GM12878 (cell line): ENCODE measurements around the gene MXRA7. TPM values are rescaled to one million over a fixed set of nuclear protein-coding genes. Genes with fewer than 3 reads are reported as not detected.
"Not testable (repeated sequence)": the region's sequence is repeated elsewhere in the genome, so short reads cannot be mapped to it uniquely, and the experiment has no call there.

Experiments
- ATAC-seq: fragments of 200-7000 bp; cut with Tn5 transposase; 3 replicates; pipeline ENCODE4 v1.9.1; 2020; ENCODE audit warnings: mild to moderate bottlenecking, moderate library complexity
- BruUV-seq: library from RNA; stranded (reverse); fragments of 400-500 nt; replicated peaks from 2 replicates; lab custom pipeline; 2021; lab: Mats Ljungman, UMichigan
- CTCF ChIA-PET: fragments of 300-600 bp; sonication (Branson Sonifier 250); formaldehyde crosslinking; extraction: SDS; loops from one replicate; lab custom pipeline; 2021; ENCODE audit warnings: inconsistent platforms; lab: Yijun Ruan, JAX
- POLR2A ChIA-PET: fragments of 350-600 bp; formaldehyde crosslinking; extraction: SDS; loops from one replicate; lab custom pipeline; 2021; ENCODE audit warnings: inconsistent platforms; lab: Charles Lee
- RAD21 ChIA-PET: fragments of 300-600 bp; sonication (Branson Sonifier 250); formaldehyde crosslinking; loops from one replicate; lab custom pipeline; 2023; ENCODE audit warnings: antibody characterized with exemption; ENCODE audit not compliant: unreplicated experiment; lab: Charles Lee
- SMC1A ChIA-PET: fragments of 300-600 bp; sonication (Branson Sonifier 250); formaldehyde crosslinking; loops from one replicate; lab custom pipeline; 2023; ENCODE audit not compliant: unreplicated experiment, uncharacterized antibody; lab: Charles Lee
- DNase-seq: peaks from one replicate; pipeline ENCODE4 v3.0.0-alpha.2; 2011; ENCODE audit warnings: low read depth, low spot score
- FAIRE-seq: peaks from 3 replicates; lab custom pipeline; 2011; peaks lifted over from hg19 to GRCh38; lab: Jason Lieb, UNC
- H2AFZ ChIP-seq: 2 replicates; pipeline ENCODE4 v1.6.0; 2011; ENCODE audit warnings: low read depth, low read length, control low read depth; ENCODE audit not compliant: control insufficient read depth
- H3K27ac ChIP-seq: 2 replicates; pipeline ENCODE4 v1.5.1; 2011; ENCODE audit warnings: control low read depth; ENCODE audit not compliant: control insufficient read depth, insufficient read depth
- H3K27me3 ChIP-seq, 2 experiments: replicated peaks in 1 of 2; 2 replicates each; pipeline versions ENCODE4 v1.6.0 to v1.6.1; 2011; ENCODE audit warnings: low read length in 1 of 2; ENCODE audit not compliant: control insufficient read depth in 2 of 2, insufficient read depth in 2 of 2
- H3K36me3 ChIP-seq, 2 experiments: 2 replicates each; pipeline ENCODE4 v1.5.1; 2011; ENCODE audit warnings: low read length in 1 of 2; ENCODE audit not compliant: control insufficient read depth in 2 of 2, insufficient read depth in 2 of 2
- H3K4me1 ChIP-seq: 2 replicates; pipeline ENCODE4 v1.6.1; 2011; ENCODE audit warnings: mild to moderate bottlenecking, low read length, moderate library complexity, mixed read lengths; ENCODE audit not compliant: control insufficient read depth, insufficient read depth
- H3K4me2 ChIP-seq: 2 replicates; pipeline ENCODE4 v1.6.0; 2011; ENCODE audit warnings: control low read depth; ENCODE audit not compliant: control insufficient read depth, insufficient read depth
- H3K4me3 ChIP-seq: fragments of 200-600 bp; sonication (generic); 2 replicates; pipeline ENCODE4 v1.5.1; 2016
- H3K79me2 ChIP-seq: 2 replicates; pipeline ENCODE4 v1.6.0; 2011; ENCODE audit warnings: low read length; ENCODE audit not compliant: control insufficient read depth, insufficient read depth
- H3K9ac ChIP-seq: 2 replicates; pipeline ENCODE4 v1.8.0; 2011; ENCODE audit warnings: low read length, control low read depth, mixed read lengths; ENCODE audit not compliant: control insufficient read depth, insufficient read depth
- H3K9me3 ChIP-seq: replicated peaks from 3 replicates; pipeline ENCODE4 v1.5.1; 2011; ENCODE audit warnings: mild to moderate bottlenecking, low read length; ENCODE audit not compliant: control insufficient read depth, insufficient read depth
- H4K20me1 ChIP-seq: 2 replicates; pipeline ENCODE4 v1.6.0; 2011; ENCODE audit not compliant: control insufficient read depth, insufficient read depth
- CBX3 ChIP-seq: fragments of 200-600 bp; sonication (generic); IDR thresholded peaks from 2 replicates; pipeline ENCODE4 v1.6.1; 2016; ENCODE audit warnings: low read depth, borderline replicate concordance
- JUNB ChIP-seq: IDR thresholded peaks from 2 replicates; pipeline ENCODE4 v1.6.1; 2016; ENCODE audit warnings: antibody characterized with exemption, mild to moderate bottlenecking
- MXI1 ChIP-seq: fragments of 150-350 bp; IDR thresholded peaks from 2 replicates; pipeline ENCODE4 v1.6.1; 2011; ENCODE audit warnings: low read depth, mild to moderate bottlenecking, inconsistent platforms, low read length, improper control_type of control experiment
- NFYB ChIP-seq: IDR thresholded peaks from 2 replicates; pipeline ENCODE4 v1.6.1; 2011; ENCODE audit warnings: low read depth, mild to moderate bottlenecking, low read length, improper control_type of control experiment, moderate library complexity; ENCODE audit not compliant: insufficient read depth
- NKRF ChIP-seq: fragments of 450-650 bp; conservative IDR thresholded peaks from 2 replicates; pipeline ENCODE4 v1.6.1; 2017; ENCODE audit warnings: mild to moderate bottlenecking, moderate library complexity
- POLR2AphosphoS5 ChIP-seq: IDR thresholded peaks from 2 replicates; pipeline ENCODE4 v1.6.1; 2011; ENCODE audit warnings: mild to moderate bottlenecking, low read length, inconsistent platforms
- POU2F2 ChIP-seq: IDR thresholded peaks from 3 replicates; pipeline ENCODE4 v1.6.1; 2011; ENCODE audit warnings: low read depth, mild to moderate bottlenecking, low read length, borderline replicate concordance
- SMARCA5 ChIP-seq: fragments of 450-650 bp; IDR thresholded peaks from 2 replicates; pipeline ENCODE4 v1.6.1; 2017; ENCODE audit warnings: mild to moderate bottlenecking
- TARDBP ChIP-seq: IDR thresholded peaks from 2 replicates; pipeline ENCODE4 v1.6.1; 2016; ENCODE audit warnings: borderline replicate concordance
- ZNF24 ChIP-seq: fragments of 450-650 bp; IDR thresholded peaks from 2 replicates; pipeline ENCODE4 v1.6.1; 2017; ENCODE audit warnings: antibody characterized with exemption, mild to moderate bottlenecking
- WGBS: methylation state at CpG from one replicate; pipeline ENCODE4 v1.1.6; 2016; ENCODE audit warnings: low lambda C conversion rate; ENCODE audit not compliant: insufficient replicate concordance, insufficient coverage; ENCODE audit errors: missing lambda C conversion rate; 5-methylcytosine and 5-hydroxymethylcytosine counted together
- in situ Hi-C: fragments of 300-500 bp; cut with MboI; formaldehyde crosslinking; loops from 9 replicates; pipeline ENCODE4 v1.14.3; 2018; ENCODE audit warnings: mixed read lengths
- intact Hi-C: fragments of 100-400 bp; cut with micrococcal nuclease; formaldehyde crosslinking; loops from one replicate; pipeline ENCODE4 v1.14.2; 2022; ENCODE audit not compliant: unreplicated experiment
- polyA plus RNA-seq, 11 experiments: library from polyadenylated mRNA; depleted of rRNA in 4 of 11; unstranded in 6 of 11; stranded (reverse) in 5 of 11; fragments of >200 nt; fragmentation: Nextera tagmentation in 4 of 11; fragmentation: Illumina TruSeq in 1 of 11; extraction: Ambion mirVana in 4 of 11; extraction: Trizol in 1 of 11; gene quantifications; 1 replicate in 1 of 11; 2 replicates in 10 of 11; pipeline versions ENCODE4 v1.2.1 to v1.2.3, GENCODE V29; 2011 to 2016; ENCODE audit warnings: inconsistent platforms in 2 of 11, missing spikeins in 2 of 11, low read depth in 1 of 11
- total RNA-seq, 4 experiments: library from RNA; depleted of rRNA in 3 of 4; stranded (reverse); fragments of >200 nt in 3 of 4; fragmentation: Illumina TruSeq in 1 of 4; extraction: Trizol in 1 of 4; gene quantifications; 2 replicates each; pipeline versions ENCODE4 v1.2.1 to v1.2.3, GENCODE V29; 2013 to 2021
- TF ChIP-seq, protein P1 (sequence below): fragments of 450-650 bp; IDR thresholded peaks from 2 replicates; pipeline ENCODE4 v1.6.1; 2017; ENCODE audit warnings: antibody characterized with exemption, mild to moderate bottlenecking, moderate library complexity
- TF ChIP-seq, protein P2 (sequence below): IDR thresholded peaks from 2 replicates; pipeline ENCODE4 v1.6.1; 2011; ENCODE audit warnings: borderline replicate concordance, low read depth, mild to moderate bottlenecking, moderate library complexity, mixed read lengths, low read length; ENCODE audit not compliant: insufficient read depth; ENCODE audit errors: extremely low read length

MXRA7 gene
- total and polyA plus RNA-seq, 10 of the 15 experiments (the other 5 are each of a cell fraction or from before 2014, with no cell fraction given): 0.03 to 2.0 (median 0.33) TPM

GRCh38 chr17:76723812-76724211 is 13.0 kb upstream of the MXRA7 start:
- H3K9ac ChIP-seq: no peak overlapping the region
- no peaks in the 10 kb centered on the region for H3K4me1 ChIP-seq

DNA sequence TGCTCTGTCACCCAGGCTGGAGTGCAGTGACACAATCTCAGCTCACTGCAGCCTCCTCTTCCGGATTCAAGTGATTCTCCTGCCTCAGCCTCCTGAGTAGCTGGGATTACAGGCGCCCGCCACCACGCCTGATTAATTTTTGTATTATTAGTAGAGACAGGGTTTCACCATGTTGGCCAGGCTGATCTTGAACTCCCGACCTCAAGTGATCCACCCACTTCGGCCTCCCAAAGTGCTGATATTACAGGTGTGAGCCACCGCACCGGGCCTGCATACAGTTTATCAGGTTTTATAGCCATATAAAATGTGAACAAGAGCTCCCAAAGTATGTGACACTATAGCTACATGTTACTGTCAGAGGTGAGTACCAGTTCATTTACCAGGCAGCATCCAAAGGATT is 12.2 kb upstream of the MXRA7 start:
- FAIRE-seq, H3K9me3 ChIP-seq, H3K27me3 ChIP-seq, H4K20me1 ChIP-seq, SMC1A ChIA-PET, H3K4me1 ChIP-seq, H2AFZ ChIP-seq, in situ Hi-C loops, ATAC-seq, H3K4me2 ChIP-seq, H3K27ac ChIP-seq, intact Hi-C loops, H3K4me3 ChIP-seq, RAD21 ChIA-PET, DNase-seq, BruUV-seq, H3K9ac ChIP-seq: not testable (repeated sequence)
- ChIA-PET CTCF (interaction anchor here (0.6 to 7.2 kb wide), 4 partner anchors 8 to 15 kb away, joined by 3 to 65 read pairs (median 4); no protein-coding TSS in a partner anchor), POLR2A (interaction anchor here (0.6 to 1.9 kb wide), 2 partner anchors 10 to 345 kb away, joined by 3 to 5 read pairs; no protein-coding TSS in a partner anchor)
- peaks cover 44% of the 10 kb centered on the region for H3K79me2 ChIP-seq
- peaks cover 12 to 32% of the 10 kb centered on the region in 2 experiments for H3K36me3 ChIP-seq
- WGBS: 98% methylated on average over 8 of the region's 8 CpGs

More at GRCh38 chr17:76723812-76724211, 13.0 kb upstream of the MXRA7 start:
- RAD21 ChIA-PET: no interaction called here
- Histone ChIP-seq H3K36me3 (peaks cover 7 to 24% of the 10 kb centered on the region in 2 experiments), H3K4me2 (0 out of 2 replicates have a peak overlapping the region, but pooled peaks have one; percentile 7), H3K9me3 (no peaks in the 10 kb centered on the region), H2AFZ (no peak overlapping the region), H3K79me2 (peaks cover 51% of the 10 kb centered on the region), H3K27me3 (no peaks in the 10 kb centered on the region), H3K27ac (no peak overlapping the region), H4K20me1 (no peaks in the 10 kb centered on the region), H3K4me3 (no peak overlapping the region)
- FAIRE-seq (no peak), ATAC-seq (no peak), DNase-seq (no peak)
- 97% methylated on average over 9 of the region's 9 CpGs for WGBS
- CTCF ChIA-PET: interaction anchor here (1.4 to 7.2 kb wide), 3 partner anchors 9 to 43 kb away, joined by 6 to 65 read pairs (median 6); no protein-coding TSS in a partner anchor
- SMC1A ChIA-PET: no interaction called here
- TF ChIP-seq POLR2AphosphoS5: no peak
- TF ChIP-seq, protein P1, sequence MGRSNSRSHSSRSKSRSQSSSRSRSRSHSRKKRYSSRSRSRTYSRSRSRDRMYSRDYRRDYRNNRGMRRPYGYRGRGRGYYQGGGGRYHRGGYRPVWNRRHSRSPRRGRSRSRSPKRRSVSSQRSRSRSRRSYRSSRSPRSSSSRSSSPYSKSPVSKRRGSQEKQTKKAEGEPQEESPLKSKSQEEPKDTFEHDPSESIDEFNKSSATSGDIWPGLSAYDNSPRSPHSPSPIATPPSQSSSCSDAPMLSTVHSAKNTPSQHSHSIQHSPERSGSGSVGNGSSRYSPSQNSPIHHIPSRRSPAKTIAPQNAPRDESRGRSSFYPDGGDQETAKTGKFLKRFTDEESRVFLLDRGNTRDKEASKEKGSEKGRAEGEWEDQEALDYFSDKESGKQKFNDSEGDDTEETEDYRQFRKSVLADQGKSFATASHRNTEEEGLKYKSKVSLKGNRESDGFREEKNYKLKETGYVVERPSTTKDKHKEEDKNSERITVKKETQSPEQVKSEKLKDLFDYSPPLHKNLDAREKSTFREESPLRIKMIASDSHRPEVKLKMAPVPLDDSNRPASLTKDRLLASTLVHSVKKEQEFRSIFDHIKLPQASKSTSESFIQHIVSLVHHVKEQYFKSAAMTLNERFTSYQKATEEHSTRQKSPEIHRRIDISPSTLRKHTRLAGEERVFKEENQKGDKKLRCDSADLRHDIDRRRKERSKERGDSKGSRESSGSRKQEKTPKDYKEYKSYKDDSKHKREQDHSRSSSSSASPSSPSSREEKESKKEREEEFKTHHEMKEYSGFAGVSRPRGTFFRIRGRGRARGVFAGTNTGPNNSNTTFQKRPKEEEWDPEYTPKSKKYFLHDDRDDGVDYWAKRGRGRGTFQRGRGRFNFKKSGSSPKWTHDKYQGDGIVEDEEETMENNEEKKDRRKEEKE: no peak
- no peak for TF ChIP-seq TARDBP
- no peak for TF ChIP-seq MXI1
- no peak for TF ChIP-seq SMARCA5
- no peak for TF ChIP-seq ZNF24
- TF ChIP-seq JUNB: no peak
- TF ChIP-seq, protein P2, sequence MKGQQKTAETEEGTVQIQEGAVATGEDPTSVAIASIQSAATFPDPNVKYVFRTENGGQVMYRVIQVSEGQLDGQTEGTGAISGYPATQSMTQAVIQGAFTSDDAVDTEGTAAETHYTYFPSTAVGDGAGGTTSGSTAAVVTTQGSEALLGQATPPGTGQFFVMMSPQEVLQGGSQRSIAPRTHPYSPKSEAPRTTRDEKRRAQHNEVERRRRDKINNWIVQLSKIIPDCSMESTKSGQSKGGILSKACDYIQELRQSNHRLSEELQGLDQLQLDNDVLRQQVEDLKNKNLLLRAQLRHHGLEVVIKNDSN: no peak
- no peak for TF ChIP-seq NKRF
- TF ChIP-seq CBX3: no peak
- TF ChIP-seq NFYB: no peak
- TF ChIP-seq POU2F2: no peak
- BruUV-seq: TSS peak; percentile 25
- intact Hi-C loops: no loop called here
- in situ Hi-C loops: no loop called here
- POLR2A ChIA-PET: no interaction called here
